ENCODE measurements around the gene UBE2K. TPM values are rescaled to one million over a fixed set of nuclear protein-coding genes. Genes with fewer than 3 reads are reported as not detected.
"Not testable (repeated sequence)": the region's sequence is repeated elsewhere in the genome, so short reads cannot be mapped to it uniquely, and the experiment has no call there.

UBE2K gene
- polyA plus RNA-seq, 3 donors, result 85.2 to 103 (median 93.1) TPM

- DNase-seq (ENCODE audit: extremely low read depth in 1 of 11, low read depth in 9 of 11, low spot score in 4 of 11), result peak in 5 of 11 donors; percentile 2 to 24 (median 7)
These were observed 66.0 kb downstream of the UBE2K start for GRCh38 chr4:39763714-39764572.

GRCh38 chr4:39770005-39770404 is 72.1 kb downstream of the UBE2K start:
- no peak for DNase-seq (ENCODE audit: extremely low read depth in 1 of 11, low read depth in 9 of 11, low spot score in 4 of 11)

DNA sequence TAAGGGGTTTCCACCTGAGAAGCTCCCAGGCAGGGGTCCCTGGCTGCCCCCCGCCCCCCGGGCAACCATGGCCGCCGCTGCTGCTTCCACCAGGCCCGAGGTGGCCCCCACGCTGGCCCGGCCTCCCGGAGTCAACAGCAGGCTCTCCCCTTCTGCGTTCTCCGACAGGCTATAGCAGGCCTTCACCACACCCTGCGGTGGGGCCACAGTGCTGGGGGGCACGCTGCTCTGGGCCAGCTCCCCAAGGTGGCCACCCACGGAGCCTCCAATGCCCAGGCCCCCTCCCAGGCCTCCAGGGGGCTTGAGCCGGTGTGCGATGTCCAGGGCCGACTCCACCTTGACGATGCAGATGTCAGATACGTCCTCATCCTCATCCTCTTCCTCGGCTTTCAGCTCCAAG is 72.5 kb downstream of the UBE2K start:
- DNase-seq (ENCODE audit: extremely low read depth in 1 of 11, low read depth in 9 of 11, low spot score in 4 of 11), result no peak

GRCh38 chr4:39770969-39771724 is 73.2 kb downstream of the UBE2K start:
- DNase-seq (ENCODE audit: extremely low read depth in 1 of 11, low read depth in 9 of 11, low spot score in 4 of 11), result no peak

- DNase-seq (ENCODE audit: extremely low read depth in 1 of 11, low read depth in 9 of 11, low spot score in 4 of 11), result not testable (repeated sequence)
These were observed 84.1 kb downstream of the UBE2K start for GRCh38 chr4:39781988-39782387.

DNA sequence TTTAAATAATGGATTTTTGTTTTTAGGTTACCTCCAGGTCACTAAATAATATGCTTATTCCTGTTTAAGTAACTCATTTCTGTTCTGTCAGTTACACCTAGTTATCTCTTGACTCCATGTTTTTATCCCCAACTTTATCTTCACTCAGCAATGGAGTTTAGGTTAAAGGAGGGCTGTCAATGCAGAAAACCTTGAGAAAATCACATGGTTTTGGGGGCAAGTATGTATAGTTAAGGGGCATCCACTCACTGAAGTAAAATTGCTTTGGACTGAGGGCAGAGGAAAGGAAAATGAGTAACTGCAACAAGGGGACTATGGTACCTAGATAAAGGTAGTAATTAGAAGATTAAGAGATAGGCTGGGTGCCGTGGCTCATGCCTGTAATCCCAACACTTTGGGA is 87.1 kb downstream of the UBE2K start:
- DNase-seq (ENCODE audit: extremely low read depth in 1 of 11, low read depth in 9 of 11, low spot score in 4 of 11), result no peak

GRCh38 chr4:39786838-39787237 is 88.9 kb downstream of the UBE2K start:
- no peak for DNase-seq (ENCODE audit: extremely low read depth in 1 of 11, low read depth in 9 of 11, low spot score in 4 of 11)

- DNase-seq (ENCODE audit: extremely low read depth in 1 of 11, low read depth in 9 of 11, low spot score in 4 of 11), result no peak
These were observed 94.2 kb downstream of the UBE2K start for GRCh38 chr4:39792128-39792527.

DNA sequence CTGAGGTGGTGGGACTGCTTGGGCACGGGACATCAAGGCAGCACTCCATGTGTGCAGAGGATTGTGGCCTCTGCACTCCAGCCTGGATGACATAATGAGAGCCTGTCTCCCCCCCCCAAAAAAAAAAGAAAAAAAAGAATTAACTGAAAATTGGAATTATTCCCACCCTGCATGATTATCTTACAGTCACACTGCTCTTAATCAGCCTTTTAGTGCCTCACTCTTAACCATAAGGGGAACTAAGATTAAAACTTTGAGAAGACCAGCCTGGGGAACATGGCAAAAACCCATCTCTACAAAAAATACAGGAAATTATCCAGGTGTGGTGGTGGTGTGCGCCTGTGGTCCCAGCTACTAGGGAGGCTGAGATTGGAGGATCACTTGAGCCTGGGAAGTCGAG is 94.6 kb downstream of the UBE2K start:
- DNase-seq (ENCODE audit: extremely low read depth in 1 of 11, low read depth in 9 of 11, low spot score in 4 of 11), result no peak

GRCh38 chr4:39792976-39793375 is 95.0 kb downstream of the UBE2K start:
- DNase-seq (ENCODE audit: extremely low read depth in 1 of 11, low read depth in 9 of 11, low spot score in 4 of 11), result not testable (repeated sequence)

DNA sequence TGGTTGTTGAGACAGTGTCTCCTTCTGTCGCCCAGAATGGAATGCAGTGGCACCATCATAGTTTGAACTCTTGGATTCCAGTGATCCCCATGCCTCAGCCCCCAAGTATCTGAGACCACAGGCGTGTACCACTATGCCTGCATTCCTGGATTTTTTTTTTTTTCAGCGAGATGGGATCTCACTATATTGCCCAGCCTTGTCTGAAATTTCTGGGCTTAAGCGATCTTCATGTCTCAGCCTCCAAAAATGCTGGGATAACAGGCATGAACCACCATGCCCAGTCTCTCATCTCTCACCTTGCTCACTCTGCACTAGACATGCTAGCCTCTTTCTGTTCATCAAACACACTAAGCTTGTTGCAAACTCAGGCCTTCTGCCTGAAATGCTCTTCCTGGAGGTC is 104.1 kb downstream of the UBE2K start:
- DNase-seq (ENCODE audit: extremely low read depth in 1 of 11, low read depth in 9 of 11, low spot score in 4 of 11), result no peak

DNA sequence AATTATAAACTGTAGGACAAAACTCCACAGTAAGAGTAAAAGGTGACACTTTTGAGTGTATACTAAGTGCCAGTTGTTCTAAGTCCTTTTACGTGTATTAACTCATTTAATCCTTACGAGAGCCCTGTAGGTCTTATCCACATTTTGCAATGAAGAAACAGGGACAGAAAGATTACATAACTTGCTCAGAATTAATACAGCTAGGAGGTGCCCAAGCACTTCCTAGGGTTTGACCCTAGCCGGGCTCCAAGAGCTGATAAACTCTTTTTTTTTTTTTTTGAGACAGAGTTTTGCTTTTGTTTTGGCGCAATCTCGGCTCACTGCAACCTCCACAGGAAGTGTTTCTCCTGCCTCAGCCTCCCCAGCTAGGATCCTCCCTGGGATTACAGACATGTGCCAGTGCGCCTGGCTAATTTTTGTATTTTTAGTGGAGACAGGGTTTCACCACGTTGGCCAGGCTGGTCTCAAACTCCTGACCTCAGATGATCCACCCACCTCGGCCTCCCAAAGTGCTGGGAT is 110.4 kb downstream of the UBE2K start:
- no peak for DNase-seq (ENCODE audit: extremely low read depth in 1 of 11, low read depth in 9 of 11, low spot score in 4 of 11)

GRCh38 chr4:39812500-39812899 is 114.6 kb downstream of the UBE2K start:
- no peak for DNase-seq (ENCODE audit: extremely low read depth in 1 of 11, low read depth in 9 of 11, low spot score in 4 of 11)

DNA sequence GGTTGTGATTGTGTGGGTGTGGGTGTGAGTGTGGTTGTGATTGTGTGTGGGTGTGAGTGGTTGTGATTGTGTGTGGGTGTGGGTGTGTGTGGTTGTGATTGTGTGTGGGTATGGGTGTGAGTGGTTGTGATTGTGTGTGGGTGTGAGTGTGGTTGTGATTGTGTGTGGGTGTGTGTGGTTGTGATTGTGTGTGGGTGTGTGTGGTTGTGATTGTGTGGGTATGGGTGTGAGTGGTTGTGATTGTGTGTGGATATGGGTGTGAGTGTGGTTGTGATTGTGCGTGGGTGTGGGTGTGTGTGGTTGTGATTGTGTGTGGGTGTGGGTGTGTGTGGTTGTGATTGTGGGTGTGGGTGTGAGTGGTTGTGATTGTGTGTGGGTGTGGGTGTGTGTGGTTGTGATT is 115.1 kb downstream of the UBE2K start:
- DNase-seq (ENCODE audit: extremely low read depth in 1 of 11, low read depth in 9 of 11, low spot score in 4 of 11), result not testable (repeated sequence)

- DNase-seq (ENCODE audit: extremely low read depth in 1 of 11, low read depth in 9 of 11, low spot score in 4 of 11), result not testable (repeated sequence)
These were observed 115.8 kb downstream of the UBE2K start for GRCh38 chr4:39813761-39814160.

- DNase-seq (ENCODE audit: extremely low read depth in 1 of 11, low read depth in 9 of 11, low spot score in 4 of 11), result no peak
These were observed 116.7 kb downstream of the UBE2K start for GRCh38 chr4:39814403-39815185.

DNA sequence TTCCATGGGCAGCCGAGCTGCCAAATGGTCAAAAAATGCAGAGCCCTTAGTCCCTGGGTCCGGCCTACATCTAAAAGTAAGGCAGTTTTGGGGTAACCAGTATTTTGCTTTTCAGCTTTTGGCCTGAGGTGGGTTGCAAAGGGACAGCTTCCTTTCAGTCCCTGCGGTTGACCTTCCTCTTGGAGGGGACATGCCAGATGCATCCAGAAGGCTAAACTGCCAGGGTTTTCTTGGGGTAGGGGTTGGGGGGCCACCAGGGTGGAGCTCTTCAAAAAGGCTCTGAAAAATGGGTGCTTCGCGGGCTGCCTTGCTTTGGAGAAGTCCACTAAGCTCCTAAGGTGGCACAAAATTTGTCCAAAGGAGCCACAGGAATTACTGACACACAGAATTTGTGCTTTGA is 120.7 kb downstream of the UBE2K start:
- no peak for DNase-seq (ENCODE audit: extremely low read depth in 1 of 11, low read depth in 9 of 11, low spot score in 4 of 11)

GRCh38 chr4:39820186-39820585 is 122.2 kb downstream of the UBE2K start:
- peak in 2 of 11 donors; percentile 21 to 25 for DNase-seq (ENCODE audit: extremely low read depth in 1 of 11, low read depth in 9 of 11, low spot score in 4 of 11)

DNA sequence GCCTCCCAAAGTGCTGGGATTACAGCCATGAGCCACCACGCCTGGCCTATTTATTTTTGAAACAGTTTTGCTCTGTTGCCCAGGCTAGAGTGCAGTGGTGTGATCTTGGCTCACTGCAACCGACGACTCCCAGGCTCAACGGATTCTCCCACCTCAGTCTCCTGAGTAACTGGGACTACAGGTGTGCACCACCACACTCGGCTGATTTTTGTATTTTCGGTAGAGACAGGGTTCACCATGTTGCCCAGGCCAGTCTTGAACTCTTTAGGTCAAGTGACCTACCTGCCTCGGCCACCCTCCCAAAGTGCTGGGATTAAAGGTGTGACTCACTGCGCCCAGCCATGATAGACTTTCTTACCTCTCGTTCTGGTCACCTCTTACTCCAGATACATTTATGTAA is 124.0 kb downstream of the UBE2K start:
- no peak for DNase-seq (ENCODE audit: extremely low read depth in 1 of 11, low read depth in 9 of 11, low spot score in 4 of 11)

All from renal cortex interstitium (tissue), 11 donors.